ENCODE data around the gene FBXO10.

DNA sequence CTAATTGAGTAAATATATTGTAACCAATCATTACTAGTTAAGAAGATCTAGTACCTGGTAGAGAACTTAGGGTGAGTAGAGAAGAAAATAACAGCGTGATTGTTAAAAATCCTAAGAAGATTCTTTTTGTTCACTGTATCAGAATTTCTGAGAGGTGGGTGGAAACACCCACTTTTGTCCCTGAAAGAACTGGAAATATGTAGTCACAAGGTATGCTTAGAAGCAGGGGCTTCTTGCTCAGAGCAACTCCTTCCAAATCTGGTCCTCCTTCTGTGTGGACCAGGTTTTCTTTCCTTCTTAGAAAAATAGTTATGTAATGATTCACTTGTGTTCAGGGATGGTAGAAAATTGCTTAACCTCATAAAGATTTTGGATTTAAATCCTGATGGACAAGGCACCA lies 28.1 kb upstream of the FBXO10 start:
- TF ChIP-seq POLR2A (IDR thresholded peaks at IDR 0.05) (no peak), EP300 (IDR thresholded peaks at IDR 0.05; ENCODE audit: low read depth) (no peak)
- TF ChIP-seq, protein P1, sequence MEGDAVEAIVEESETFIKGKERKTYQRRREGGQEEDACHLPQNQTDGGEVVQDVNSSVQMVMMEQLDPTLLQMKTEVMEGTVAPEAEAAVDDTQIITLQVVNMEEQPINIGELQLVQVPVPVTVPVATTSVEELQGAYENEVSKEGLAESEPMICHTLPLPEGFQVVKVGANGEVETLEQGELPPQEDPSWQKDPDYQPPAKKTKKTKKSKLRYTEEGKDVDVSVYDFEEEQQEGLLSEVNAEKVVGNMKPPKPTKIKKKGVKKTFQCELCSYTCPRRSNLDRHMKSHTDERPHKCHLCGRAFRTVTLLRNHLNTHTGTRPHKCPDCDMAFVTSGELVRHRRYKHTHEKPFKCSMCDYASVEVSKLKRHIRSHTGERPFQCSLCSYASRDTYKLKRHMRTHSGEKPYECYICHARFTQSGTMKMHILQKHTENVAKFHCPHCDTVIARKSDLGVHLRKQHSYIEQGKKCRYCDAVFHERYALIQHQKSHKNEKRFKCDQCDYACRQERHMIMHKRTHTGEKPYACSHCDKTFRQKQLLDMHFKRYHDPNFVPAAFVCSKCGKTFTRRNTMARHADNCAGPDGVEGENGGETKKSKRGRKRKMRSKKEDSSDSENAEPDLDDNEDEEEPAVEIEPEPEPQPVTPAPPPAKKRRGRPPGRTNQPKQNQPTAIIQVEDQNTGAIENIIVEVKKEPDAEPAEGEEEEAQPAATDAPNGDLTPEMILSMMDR (IDR thresholded peaks at IDR 0.05) = no peak
